Aorta (tissue), 5 donors: ENCODE measurements around the gene HSD17B11. TPM values are rescaled to one million over a fixed set of nuclear protein-coding genes. Genes with fewer than 3 reads are reported as not detected.
"Not testable (repeated sequence)": the region's sequence is repeated elsewhere in the genome, so short reads cannot be mapped to it uniquely, and the experiment has no call there.

Experiments used
- ATAC-seq: fragments of 200-7000 bp; cut with Tn5 transposase; one replicate; pipeline ENCODE4 v1.9.1; 2022; ENCODE audit warnings: moderate library complexity; ENCODE audit not compliant: low FRiP score
- DNase-seq, 2 donors: peaks; one replicate each; pipeline ENCODE4 v3.0.0-alpha.2; 2020
- H3K27ac ChIP-seq, 2 donors: one replicate each; pipeline ENCODE4 v1.5.1; 2013; ENCODE audit warnings: low read length in 2 of 2, mild to moderate bottlenecking in 2 of 2, moderate library complexity in 2 of 2, control low read depth in 1 of 2, inconsistent platforms in 1 of 2, low read depth in 1 of 2
- H3K27me3 ChIP-seq, 2 donors: one replicate each; pipeline ENCODE4 v1.6.1; 2013; ENCODE audit warnings: control low read depth in 1 of 2, low read length in 1 of 2, mild to moderate bottlenecking in 1 of 2, moderate library complexity in 1 of 2; ENCODE audit not compliant: insufficient read depth in 2 of 2, control insufficient read depth in 1 of 2
- H3K36me3 ChIP-seq, 2 donors: one replicate each; pipeline ENCODE4 v1.6.1; 2013; ENCODE audit warnings: control low read depth in 1 of 2, low read length in 1 of 2, mild to moderate bottlenecking in 1 of 2; ENCODE audit not compliant: insufficient read depth in 2 of 2, control insufficient read depth in 1 of 2
- H3K4me1 ChIP-seq, 2 donors: one replicate each; pipeline ENCODE4 v1.6.1; 2013; ENCODE audit warnings: low read length in 2 of 2, control low read depth in 1 of 2, mild to moderate bottlenecking in 1 of 2, moderate library complexity in 1 of 2; ENCODE audit not compliant: insufficient read depth in 2 of 2, control insufficient read depth in 1 of 2
- H3K4me3 ChIP-seq, 2 donors: one replicate each; pipeline ENCODE4 v1.5.1; 2013; ENCODE audit warnings: low read length in 2 of 2, control low read depth in 1 of 2, mild to moderate bottlenecking in 1 of 2
- H3K9me3 ChIP-seq: one replicate; pipeline ENCODE4 v1.6.1; 2013; ENCODE audit warnings: mild to moderate bottlenecking, low read length; ENCODE audit not compliant: control insufficient read depth
- WGBS, 2 donors: extraction: QIAGEN DNeasy Blood & Tissue Kit; methylation state at CpG; one replicate each; pipeline ENCODE4 v1.1.7; 2013; 5-methylcytosine and 5-hydroxymethylcytosine counted together
- intact Hi-C, 2 donors: fragments of 100-400 bp; cut with DNase I; formaldehyde crosslinking; loops; one replicate each; pipeline versions ENCODE4 v1.14.2 to v1.15.0; 2022
- microRNA-seq, 2 donors: library from miRNA; unstranded; fragments of <30 nt; microRNA quantifications; one replicate each; pipeline ENCODE4 v1.2.0, GENCODE V29; 2020
- polyA plus RNA-seq, 2 donors: library from polyadenylated mRNA; stranded (reverse); fragments of 200-250 nt; gene quantifications; one replicate each; pipeline ENCODE4 v1.2.3, GENCODE V29; 2013
- total RNA-seq, 2 donors: library from RNA; stranded (reverse); fragmentation: NEBNext Ultra II Directional; extraction: Animal tissue kit (Norgen Biotek cat#: 25700); gene quantifications; one replicate each; pipeline ENCODE4 v1.2.1, GENCODE V29; 2021
- donor health status: healthy with polysubstance abuse.
- donor health status: Bipolar disorder and iron deficiency.
- donor health status: DM: no; HTN: no; CAD: no.
- donor health status: DM: no; HTN: no; CAD: no.
- donor health status: DM: yes; HTN: yes; CAD: no.

The HSD17B11 gene
- total and polyA plus RNA-seq, 4 donors = 35.5 to 77.6 (median 63.7) TPM

DNA sequence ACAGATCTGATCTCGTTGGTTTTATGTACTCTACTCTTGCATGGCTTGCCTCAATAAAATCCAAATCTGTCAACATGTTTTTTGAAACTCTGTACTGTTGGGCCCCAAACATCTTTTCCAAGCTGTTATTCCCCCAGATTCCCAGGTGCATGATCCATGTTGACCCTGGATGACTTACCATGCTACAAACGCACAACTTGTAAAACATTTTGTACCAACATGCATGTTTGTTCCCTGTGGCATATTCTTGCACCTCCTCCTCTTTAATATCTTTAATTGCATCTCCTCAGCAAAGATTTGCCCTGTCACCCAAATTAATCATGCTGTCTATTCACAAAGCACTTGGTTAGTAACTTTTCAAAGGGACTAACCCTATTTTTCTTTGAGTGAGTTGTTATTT, 92.6 kb downstream of the HSD17B11 start:
- H3K4me1 ChIP-seq = no peaks in the 10 kb centered on the region
- DNase-seq (no peak), ATAC-seq (no peak)
- H3K36me3 ChIP-seq = no peaks in the 10 kb centered on the region
- H3K9me3 ChIP-seq = no peaks in the 10 kb centered on the region
- no peak overlapping the region for H3K4me3 ChIP-seq
- 62 to 63% methylated on average over 2 of the region's 2 CpGs for WGBS, 2 donors
- no peaks in the 10 kb centered on the region for H3K27me3 ChIP-seq
- H3K27ac ChIP-seq = no peak overlapping the region
- intact Hi-C loops = no loop called here

- intact Hi-C loops, ATAC-seq, H3K4me1 ChIP-seq, H3K27ac ChIP-seq, H3K27me3 ChIP-seq, H3K4me3 ChIP-seq, H3K9me3 ChIP-seq, H3K36me3 ChIP-seq, DNase-seq: not testable (repeated sequence)
- WGBS, 2 donors = 83 to 95% methylated on average over 11 of the region's 11 CpGs
Measured at GRCh38 chr4:87294911-87295310, 96.1 kb downstream of the HSD17B11 start.

DNA sequence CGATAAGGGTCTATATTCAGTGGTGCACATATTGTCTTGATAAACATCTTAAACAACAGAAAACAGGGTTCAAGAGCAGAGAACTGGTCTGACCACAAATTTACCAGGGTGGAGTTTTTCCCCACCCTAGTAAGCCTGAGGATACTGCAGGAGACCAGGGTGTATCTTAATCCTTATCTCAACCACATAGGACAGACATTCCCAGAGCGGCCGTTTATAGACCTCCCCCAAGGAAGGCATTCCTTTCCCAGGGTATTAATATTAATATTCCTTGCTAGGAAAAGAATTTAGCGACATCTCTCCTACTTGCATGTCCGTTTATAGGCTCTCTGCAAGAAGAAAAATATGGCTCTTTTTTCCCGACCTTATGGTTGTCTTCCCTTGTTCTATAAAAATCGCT, 97.1 kb downstream of the HSD17B11 start:
- H3K27ac ChIP-seq, H3K9me3 ChIP-seq, H3K4me3 ChIP-seq, H3K4me1 ChIP-seq, H3K36me3 ChIP-seq, H3K27me3 ChIP-seq, DNase-seq, ATAC-seq, intact Hi-C loops: not testable (repeated sequence)
- 79 to 93% methylated on average over 7 of the region's 7 CpGs for WGBS, 2 donors

DNA sequence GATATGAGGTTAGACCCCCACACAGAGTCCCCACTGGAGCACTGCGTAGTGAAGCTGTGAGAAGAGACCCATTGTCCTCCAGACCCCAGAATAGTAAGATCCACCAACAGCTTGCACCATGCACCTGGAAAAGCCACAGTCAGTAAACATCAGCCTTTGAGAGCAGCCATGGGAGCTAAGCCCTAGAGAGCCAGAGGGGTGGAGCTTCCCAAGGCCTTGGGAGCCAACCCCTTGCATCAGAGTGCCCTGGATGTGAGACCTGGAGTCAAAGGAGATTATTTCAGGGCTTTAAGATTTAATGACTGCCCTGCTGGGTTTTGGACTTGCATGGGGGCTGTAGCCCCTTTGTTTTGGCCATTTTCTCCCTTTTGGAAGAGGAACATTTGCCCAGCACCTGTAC, 104.0 kb downstream of the HSD17B11 start:
- WGBS, 2 donors = 96 to 100% methylated on average over 1 of the region's 1 CpG

More for the DNA sequence above, 104.0 kb downstream of the HSD17B11 start:
- Histone ChIP-seq H3K36me3 (no peaks in the 10 kb centered on the region), H3K4me3 (no peak overlapping the region), H3K27me3 (no peaks in the 10 kb centered on the region), H3K27ac (no peak overlapping the region), H3K9me3 (peaks cover 4% of the 10 kb centered on the region), H3K4me1 (no peaks in the 10 kb centered on the region)
- no peak for DNase-seq
- no peak for ATAC-seq
- intact Hi-C loops = no loop called here

Small RNA genes within 50 kb of the gene (microRNA-seq; reads per million reads assigned to microRNA genes)
- 0 reads per million in 2 donors for gene MIR5705

Other genes with a start within 250 kb of the HSD17B11 start
- 10 to 100 TPM; 11.0 to 11.4 TPM for gene KLHL8, start 170.6 kb downstream of the HSD17B11 start, total RNA-seq
- gene KLHL8, start 170.6 kb downstream of the HSD17B11 start, polyA plus RNA-seq = 1 to 10 TPM; 4.2 to 6.0 TPM
- gene HSD17B13, start 68.3 kb downstream of the HSD17B11 start, total RNA-seq = 1 to 10 TPM in 1 of 2 donors, under 1 TPM in 1; 0.32 to 1.1 TPM
- gene HSD17B13, start 68.3 kb downstream of the HSD17B11 start, polyA plus RNA-seq = under 1 TPM; 0.05 to 0.38 TPM
- 10 to 100 TPM; 22.2 to 29.1 TPM for gene NUDT9, start 31.4 kb upstream of the HSD17B11 start, total RNA-seq
- gene NUDT9, start 31.4 kb upstream of the HSD17B11 start, polyA plus RNA-seq = 10 to 100 TPM; 38.7 to 39.0 TPM
- 1,000 to 10,000 TPM; 1,343 to 1,668 TPM for gene SPARCL1, start 138.2 kb upstream of the HSD17B11 start, total RNA-seq
- gene SPARCL1, start 138.2 kb upstream of the HSD17B11 start, polyA plus RNA-seq = 1,000 to 10,000 TPM; 1,112 to 1,276 TPM
- not detected for gene DSPP, start 217.3 kb upstream of the HSD17B11 start, total RNA-seq
- gene DSPP, start 217.3 kb upstream of the HSD17B11 start, polyA plus RNA-seq = under 1 TPM in 1 of 2 donors, not detected in 1; 0.13 TPM